Erythroblast (primary cell): ENCODE data around the gene MYOD1.

Source experiments
- DNase-seq, 2 experiments: peaks; one replicate each; lab custom pipeline; 2025; lab: John Stamatoyannopoulos, UW
- GATA1 ChIP-seq: IDR thresholded peaks from 2 replicates; pipeline ENCODE4 v1.6.1; 2011; ENCODE audit warnings: low read depth, mild to moderate bottlenecking, control low read depth, low read length, moderate library complexity
- POLR2A ChIP-seq: IDR thresholded peaks from 2 replicates; pipeline ENCODE4 v1.6.1; 2011; ENCODE audit warnings: mild to moderate bottlenecking, low read length

The MYOD1 gene

DNA sequence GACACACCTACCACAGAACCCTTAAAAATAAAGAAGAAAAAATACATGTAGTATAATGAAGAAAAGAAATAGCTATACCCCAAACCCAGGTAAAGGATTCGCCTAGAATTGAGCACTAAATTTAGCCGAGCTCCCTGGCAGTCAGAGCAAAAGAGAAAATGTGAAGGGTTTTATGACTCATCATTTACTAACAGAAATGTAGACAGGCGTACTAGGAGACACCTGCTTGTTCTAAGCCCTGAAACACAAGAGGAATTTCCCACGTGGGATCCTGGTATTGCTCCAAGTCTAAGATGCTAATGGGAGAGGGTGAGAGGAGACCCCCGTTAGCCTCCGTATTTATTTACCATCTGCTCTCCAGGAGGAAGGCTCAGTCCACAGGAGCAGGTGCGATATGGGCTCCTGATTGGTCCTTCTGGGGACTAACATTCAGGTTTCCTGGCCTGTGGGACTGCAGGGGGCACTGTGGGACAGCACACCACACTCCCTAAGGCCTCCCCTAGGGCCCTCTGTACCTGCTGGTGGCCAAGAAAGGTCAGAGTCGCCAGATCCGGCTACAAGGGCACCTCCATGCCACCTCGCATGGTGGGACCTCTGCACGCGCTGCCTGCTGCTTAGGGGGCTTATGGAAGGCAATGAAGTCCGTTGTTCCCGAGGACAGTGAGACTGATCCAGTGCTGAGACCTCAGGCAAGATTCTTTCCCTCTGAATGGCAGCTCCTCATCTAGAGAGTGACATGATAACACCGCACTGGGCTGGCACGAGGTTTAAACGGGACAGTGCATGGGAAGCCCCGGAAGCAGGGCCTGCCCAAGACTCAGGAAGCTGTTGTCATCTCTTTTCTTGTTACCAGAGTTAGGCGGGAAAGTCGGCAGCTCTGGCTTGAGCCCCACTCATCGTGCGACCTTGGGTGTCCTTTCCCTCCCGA is 41.0 kb downstream of the MYOD1 start:
- TF ChIP-seq GATA1 (no peak), POLR2A (no peak)
- peak; percentile 45 to 59 for DNase-seq

DNA sequence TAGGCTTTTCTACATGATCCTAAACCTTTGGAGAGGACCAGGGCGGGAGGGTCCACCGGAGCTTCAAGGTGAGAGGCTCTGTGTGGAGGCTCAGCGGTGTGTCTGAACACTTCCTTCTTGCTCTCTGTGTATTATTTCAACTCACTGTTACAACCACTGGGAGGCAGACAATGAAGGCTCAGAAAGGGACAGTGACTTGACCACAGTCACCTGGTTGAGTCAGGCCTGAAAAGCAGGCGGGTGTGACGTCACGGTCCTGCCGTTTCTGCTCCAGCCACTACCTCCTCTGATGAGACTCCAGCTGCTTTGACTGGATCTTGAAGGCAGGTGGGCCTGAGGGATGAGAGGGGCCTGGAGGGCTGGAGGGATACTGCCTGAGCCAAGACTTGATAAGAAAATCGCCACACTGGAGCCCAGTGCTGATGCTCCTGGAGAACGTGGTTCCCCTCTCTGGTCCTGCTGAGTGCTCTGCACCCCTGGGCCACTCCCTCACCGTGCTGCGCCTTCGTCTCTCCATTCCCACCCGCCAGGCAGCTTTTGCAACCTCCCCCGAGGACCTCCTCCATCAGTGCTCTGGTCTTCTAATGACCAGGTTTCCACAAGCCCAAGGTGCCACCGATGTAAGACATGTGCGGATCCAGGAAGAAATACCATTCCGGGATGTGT is 43.1 kb downstream of the MYOD1 start:
- peak in 1 of 2 experiments; percentile 14 for DNase-seq
- TF ChIP-seq GATA1, result no peak
- TF ChIP-seq POLR2A, result no peak

DNA sequence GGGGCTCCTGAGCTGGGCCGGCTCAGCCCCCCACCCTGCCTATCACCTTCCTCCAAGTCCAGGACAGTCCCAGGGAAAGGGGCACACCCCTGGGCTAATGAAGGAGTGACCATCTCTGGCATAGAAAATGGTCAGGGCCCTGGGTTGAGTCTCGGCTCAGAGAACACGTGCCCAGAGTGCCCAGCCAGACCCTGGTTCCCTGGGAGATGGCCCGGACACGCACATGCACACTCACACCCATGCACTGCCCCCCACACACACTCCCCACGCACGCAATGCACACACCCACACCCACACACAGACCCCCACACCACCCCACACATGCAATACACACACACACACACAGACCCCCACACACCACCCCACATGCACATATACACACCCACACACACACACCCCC is 43.9 kb downstream of the MYOD1 start:
- no peak for TF ChIP-seq POLR2A
- no peak for TF ChIP-seq GATA1
- DNase-seq, result no peak

DNA sequence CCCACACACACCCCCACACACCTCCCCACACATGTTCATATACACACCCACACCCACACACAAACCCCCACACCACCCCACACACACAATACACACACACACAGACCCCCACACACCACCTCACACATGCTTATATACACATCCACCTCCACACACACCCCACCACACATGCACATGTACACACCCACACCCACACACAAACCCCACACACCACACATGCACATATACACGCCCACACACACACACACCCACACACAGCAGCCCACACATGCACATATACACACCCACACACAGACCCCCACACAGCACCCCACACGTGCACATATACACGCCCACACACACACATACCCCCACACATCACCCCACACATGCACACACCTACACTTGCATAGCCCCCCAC is 44.3 kb downstream of the MYOD1 start:
- TF ChIP-seq POLR2A, result no peak
- TF ChIP-seq GATA1, result no peak
- no peak for DNase-seq

DNA sequence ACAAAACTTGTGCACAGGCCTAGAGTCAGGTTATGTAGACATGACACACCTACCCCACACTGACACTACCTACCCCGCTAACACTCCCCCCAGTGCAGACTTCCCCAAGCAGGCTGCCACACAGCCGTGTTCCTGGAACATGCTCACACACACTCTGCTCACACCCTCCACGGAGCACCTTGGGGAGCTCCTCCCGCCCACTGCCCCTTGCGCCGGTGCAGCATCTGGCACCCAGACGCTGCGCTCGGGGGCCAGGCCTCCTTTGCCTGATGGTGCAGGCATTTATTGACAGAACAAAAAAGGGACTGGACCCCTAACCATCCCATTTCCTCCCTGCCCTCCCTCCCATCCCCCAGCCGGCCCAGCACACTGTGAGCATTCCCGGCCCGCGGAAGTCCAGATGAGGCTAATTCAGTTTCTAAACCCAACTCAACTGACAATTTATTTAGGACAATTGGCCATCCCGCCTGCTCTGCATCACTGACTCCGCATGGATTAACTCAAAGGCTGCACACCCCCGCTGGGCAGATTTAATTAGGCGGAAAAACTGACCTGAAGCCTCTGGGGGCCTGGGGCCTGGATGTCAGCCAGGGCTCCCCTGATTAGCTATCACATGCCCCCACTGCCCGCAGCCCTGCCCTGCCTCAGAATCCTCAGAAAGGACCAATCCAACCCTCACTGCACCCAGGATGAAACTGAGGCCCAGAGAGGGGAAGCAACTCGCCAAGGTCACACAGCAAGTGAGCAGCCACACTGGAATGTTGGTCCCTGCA is 45.3 kb downstream of the MYOD1 start:
- no peak for DNase-seq
- TF ChIP-seq POLR2A (no peak), GATA1 (no peak)

DNA sequence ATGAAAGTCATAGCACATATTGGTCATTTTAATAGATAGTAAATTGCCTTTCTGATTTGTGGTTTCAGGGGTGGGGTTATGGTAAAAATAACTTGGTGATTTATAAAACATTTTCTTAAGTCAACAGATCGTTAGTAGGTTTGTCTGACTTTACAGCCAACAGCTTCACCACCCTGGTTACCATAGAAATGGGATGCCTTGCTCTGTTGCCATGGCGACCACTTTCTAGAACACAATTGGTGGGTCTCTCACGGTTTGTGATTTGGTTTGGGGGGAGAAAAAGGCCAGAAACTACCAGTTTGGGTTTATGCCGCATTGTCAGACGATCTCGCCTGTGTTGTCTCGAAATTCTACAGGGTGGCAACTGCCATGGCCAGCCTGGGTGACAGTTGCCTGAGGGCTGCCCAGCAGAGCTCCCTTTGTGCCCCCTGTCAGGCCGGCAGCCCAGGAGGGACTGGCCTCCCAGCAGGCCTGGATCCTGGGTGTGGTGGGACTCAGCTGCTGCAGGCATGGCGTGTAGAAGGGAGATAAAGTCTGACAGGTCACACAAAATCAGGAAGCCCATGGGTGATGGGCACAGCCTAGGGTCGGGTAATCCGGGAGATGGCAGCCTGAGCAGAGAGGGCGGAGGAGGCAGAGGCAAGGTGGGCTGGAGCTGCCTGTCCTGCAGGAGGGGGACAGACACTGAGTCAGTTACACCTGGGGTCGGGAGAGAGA is 46.1 kb downstream of the MYOD1 start:
- DNase-seq, result peak in 1 of 2 experiments; percentile 3
- no peak for TF ChIP-seq GATA1

DNA sequence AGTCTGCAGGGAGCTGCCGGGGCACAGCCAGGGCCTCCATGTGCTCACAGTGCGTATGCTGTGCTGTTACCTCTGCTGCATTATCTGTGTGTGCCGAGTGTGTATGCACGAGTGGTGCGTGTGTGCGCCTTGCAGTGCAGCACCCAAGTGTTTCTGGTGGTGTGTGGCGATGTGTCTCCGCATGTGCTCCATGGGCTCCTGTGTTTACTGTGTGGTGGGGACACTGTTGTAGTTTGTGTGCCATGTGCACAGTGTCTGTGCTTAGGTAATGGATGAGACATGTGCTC is 46.6 kb downstream of the MYOD1 start:
- TF ChIP-seq POLR2A (no peak), GATA1 (no peak)
- no peak for DNase-seq

DNA sequence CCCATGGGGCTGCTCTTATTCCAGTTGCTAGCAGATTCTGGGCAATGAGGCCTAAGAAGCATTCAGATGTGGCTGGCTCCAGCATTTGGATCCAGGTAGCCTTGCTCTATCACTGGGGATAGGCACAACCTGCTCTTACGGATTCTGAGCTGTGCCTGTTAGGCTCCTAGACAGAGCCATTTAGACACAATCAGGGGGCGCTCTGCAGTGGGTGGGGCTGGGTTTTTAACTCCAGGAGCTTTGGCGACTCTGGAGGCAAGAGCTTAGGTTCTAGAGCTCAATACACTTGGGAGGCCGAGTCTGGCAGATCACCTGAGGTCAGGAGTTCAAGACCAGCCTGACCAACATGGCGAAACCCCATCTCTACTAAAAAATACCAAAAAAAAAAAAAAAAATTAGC is 47.2 kb downstream of the MYOD1 start:
- TF ChIP-seq POLR2A, result no peak
- no peak for TF ChIP-seq GATA1
- DNase-seq, result no peak

DNA sequence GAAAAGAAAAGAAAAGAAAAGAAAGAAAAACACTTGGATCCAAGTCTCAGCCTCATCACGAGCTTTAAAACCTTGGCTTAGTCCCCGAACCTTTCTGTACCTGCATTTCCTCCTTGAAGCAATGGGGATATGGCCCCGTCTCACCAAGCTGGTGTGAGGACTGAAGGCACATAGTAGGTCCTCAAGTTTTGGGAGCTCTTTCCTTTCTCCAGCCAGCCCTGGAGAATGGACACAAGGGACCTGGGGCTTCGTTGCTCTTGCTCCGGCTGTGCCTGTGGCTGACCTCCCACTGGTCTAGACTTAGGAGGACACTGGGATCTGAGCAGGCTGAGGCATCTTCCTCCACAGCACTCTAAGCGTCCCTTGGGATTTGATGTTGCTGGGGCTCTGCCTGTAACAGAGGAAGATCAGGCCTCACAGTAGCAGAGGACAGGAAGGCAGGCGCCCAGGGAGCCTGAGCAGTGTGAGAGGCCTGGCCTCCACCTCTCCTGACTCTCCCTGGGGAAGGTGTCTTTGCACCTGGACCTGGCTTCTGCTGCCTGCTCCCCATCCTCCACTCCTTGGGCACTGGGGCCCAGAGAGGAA is 48.0 kb downstream of the MYOD1 start:
- TF ChIP-seq GATA1, result no peak
- DNase-seq, result no peak

DNA sequence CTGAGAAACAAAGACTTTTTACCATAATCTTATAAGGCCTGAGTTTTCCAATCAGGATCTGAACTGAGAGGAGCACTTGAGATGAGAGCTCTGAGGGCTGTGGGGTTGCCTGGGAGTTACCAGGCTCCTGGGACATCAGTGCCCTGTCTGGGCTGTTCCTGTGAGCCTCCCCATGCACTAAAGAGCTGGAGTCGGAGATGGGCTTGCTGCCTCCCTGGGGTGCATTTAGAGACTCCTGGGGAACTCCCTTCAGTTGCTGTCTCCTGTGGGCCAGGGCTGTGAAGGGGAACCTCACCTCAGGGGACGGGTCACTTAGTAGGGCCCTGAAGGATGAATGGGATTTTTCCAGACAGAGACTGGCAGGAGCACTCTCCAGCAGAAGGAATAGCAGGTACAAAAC is 48.5 kb downstream of the MYOD1 start:
- DNase-seq, result no peak
- TF ChIP-seq GATA1 (no peak), POLR2A (no peak)

DNA sequence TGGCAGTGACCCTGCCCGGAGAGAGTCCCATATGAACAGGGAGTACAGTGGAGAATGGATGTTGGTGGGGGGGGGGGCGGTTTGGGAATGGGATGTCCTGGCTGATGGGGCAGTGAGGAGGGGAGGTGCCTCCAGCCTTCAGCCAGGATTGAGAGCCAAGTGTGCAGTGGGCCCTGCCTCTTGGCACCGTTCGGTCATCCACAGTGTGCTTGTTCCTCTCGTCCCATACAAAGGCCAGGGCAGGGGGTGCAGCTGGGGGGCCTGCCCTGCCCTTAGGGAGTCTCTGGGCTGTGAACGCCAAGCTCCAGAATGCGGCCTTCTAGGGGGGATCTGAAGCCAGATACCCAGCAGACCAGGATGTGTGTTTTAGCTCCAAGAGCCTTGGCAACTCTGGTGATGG is 49.2 kb downstream of the MYOD1 start:
- TF ChIP-seq POLR2A, result no peak
- TF ChIP-seq GATA1, result no peak
- no peak for DNase-seq

DNA sequence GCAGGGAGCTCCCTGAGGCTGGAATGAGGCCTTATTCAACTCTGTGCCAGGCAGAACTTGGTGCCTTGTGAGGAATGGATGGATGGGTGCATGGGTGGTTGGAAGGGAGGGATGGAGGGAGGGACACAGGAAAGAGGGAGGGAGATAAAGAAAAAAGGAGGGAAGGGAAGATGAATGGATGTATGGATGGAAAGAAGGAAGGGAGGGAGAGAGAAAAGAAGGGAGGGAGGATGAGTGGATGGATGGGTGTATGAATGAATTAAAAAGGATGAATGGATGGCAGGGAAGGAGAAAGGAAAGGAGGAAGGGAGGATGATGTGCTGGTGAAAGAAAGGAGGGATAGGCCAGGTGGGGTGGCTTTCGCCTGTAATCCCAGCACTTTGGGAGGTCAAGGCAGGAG is 49.8 kb downstream of the MYOD1 start:
- TF ChIP-seq POLR2A (no peak), GATA1 (no peak)
- no peak for DNase-seq

DNA sequence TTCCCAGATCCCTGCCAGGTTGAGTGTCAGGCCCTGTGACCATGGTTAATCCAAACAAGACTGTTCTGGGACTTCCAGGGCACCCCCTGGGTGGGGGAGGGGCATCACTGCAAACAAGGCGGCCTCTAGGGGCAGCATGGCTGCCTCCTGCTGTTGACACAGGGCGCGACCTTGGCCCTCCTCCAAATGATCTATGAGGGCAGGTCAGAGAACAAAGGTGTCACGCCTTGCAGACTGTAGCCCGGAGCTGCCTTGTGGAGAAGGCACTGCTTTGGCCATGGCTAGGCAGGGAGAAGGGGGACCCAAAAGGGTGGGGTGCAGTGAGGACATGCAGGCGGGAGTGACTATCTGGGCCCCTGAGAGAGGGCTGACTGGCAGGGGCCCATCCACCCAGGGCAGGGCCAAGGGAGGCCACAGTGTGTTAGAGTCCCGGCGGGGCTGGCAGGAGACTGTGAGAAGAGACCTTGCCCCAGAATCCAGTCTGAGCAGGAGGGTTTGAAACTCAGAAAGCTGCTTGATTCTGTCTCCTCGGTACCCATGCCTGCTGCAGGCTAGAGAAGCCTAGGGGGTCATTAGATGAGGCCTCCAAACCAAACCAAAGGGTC is 50.8 kb downstream of the MYOD1 start:
- peak; percentile 31 to 41 for DNase-seq
- TF ChIP-seq GATA1, result no peak
- TF ChIP-seq POLR2A, result no peak
